ENCODE measurements around the gene ERGIC1.
A peak's percentile ranks its signal among the peaks of the same experiment; 100 is the strongest.

The ERGIC1 gene

GRCh38 chr5:172951371-172952033 is 117.5 kb downstream of the ERGIC1 start:
- 88 to 94% methylated on average over 8 to 10 of the region's 11 CpGs for WGBS, 2 experiments (ENCODE audit: insufficient coverage in 2 of 2)
- peaks cover 36% of the 10 kb centered on the region for H3K36me3 ChIP-seq (ENCODE audit: control insufficient read depth, insufficient read depth, low read length)
- H3K9me3 ChIP-seq (ENCODE audit: control insufficient read depth, low read length) = no peaks in the 10 kb centered on the region
- H3K27ac ChIP-seq (ENCODE audit: low read depth, low read length, severe bottlenecking) = no peak overlapping the region
- peaks cover 42% of the 10 kb centered on the region for H3K4me1 ChIP-seq (ENCODE audit: control insufficient read depth, insufficient read depth, low read length, poor library complexity, severe bottlenecking)
- no peak overlapping the region for H3K4me3 ChIP-seq (ENCODE audit: extremely low read depth, insufficient read depth, low read length, poor library complexity, severe bottlenecking)

DNA sequence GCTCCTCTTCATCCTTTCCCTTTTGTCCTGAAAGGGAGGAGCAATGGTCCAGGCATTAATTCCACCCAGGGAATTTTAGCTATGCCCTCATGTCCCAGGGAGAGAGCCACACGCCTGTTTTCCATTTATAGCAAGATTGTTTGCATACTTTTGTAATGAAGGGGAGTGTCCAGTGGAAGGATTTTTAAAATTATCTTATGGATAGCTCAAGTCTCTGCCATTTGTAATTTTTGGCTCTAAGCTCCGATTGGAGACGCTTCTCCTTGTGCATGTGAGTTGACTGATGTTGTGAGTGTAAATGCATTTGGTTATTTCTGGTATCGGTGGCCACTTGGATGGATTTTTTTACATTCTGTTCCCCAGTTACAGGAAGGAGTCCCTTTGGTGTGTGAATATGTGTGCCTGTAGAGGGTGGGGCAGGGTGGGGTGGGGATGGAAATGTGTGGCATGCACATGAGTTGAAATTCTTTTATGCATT is 118.0 kb downstream of the ERGIC1 start:
- Histone ChIP-seq H3K4me1 (ENCODE audit: control insufficient read depth, insufficient read depth, low read length, poor library complexity, severe bottlenecking) (peaks cover 44% of the 10 kb centered on the region), H3K36me3 (ENCODE audit: control insufficient read depth, insufficient read depth, low read length) (peaks cover 33% of the 10 kb centered on the region), H3K4me3 (ENCODE audit: extremely low read depth, insufficient read depth, low read length, poor library complexity, severe bottlenecking) (no peak overlapping the region), H3K27ac (ENCODE audit: low read depth, low read length, severe bottlenecking) (peak overlapping the region; percentile 20), H3K9me3 (ENCODE audit: control insufficient read depth, low read length) (no peaks in the 10 kb centered on the region)
- WGBS, 2 experiments (ENCODE audit: insufficient coverage in 2 of 2) = 86 to 94% methylated on average over 2 of the region's 4 CpGs

DNA sequence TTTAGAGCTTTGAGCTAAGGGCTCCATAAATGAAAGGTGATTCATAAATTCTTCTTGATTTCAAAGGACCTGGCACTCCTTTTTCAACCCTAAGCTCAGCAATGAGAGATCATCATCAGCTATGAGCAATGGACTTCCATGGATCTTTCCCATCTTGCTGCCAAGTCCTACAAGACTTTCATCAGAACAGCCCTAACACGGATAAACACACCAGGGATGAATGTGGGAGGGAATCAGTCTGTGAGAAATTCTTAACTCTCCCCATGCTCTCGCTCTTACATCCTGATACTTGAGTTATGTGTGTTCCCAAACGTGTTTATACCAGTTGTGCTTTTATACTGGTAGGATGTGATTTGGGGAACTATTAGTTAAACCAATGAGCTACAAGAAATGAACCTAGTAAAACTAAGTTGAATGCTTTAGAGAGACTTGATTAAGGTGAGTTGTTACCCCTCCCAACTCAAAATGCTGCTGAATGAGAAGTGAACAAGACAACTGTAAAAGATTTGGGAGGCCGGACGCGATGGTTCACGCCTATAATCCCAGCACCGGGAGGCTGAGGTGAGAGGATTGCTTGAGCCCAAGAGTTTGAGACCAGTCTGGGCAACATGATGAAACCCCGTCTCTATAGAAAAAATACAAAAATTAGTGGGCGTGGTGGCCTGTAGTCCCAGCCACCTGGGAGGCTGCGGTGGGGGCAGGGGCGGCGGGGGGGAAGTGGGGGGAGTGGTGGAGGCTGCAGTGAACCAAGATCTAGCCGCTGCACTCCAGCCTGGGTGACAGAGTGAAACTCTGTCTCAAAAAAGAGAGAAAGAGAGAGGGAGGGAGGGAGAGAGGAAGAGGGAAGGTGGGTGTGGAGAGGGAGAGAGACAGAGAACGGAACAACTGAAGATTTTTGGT is 120.0 kb downstream of the ERGIC1 start:
- peaks cover 36% of the 10 kb centered on the region for H3K4me1 ChIP-seq (ENCODE audit: control insufficient read depth, insufficient read depth, low read length, poor library complexity, severe bottlenecking)
- no peaks in the 10 kb centered on the region for H3K9me3 ChIP-seq (ENCODE audit: control insufficient read depth, low read length)
- H3K4me3 ChIP-seq (ENCODE audit: extremely low read depth, insufficient read depth, low read length, poor library complexity, severe bottlenecking) = no peak overlapping the region
- no peak overlapping the region for H3K27ac ChIP-seq (ENCODE audit: low read depth, low read length, severe bottlenecking)
- 78 to 85% methylated on average over 7 to 8 of the region's 15 CpGs for WGBS, 2 experiments (ENCODE audit: insufficient coverage in 2 of 2)
- peaks cover 23% of the 10 kb centered on the region for H3K36me3 ChIP-seq (ENCODE audit: control insufficient read depth, insufficient read depth, low read length)

DNA sequence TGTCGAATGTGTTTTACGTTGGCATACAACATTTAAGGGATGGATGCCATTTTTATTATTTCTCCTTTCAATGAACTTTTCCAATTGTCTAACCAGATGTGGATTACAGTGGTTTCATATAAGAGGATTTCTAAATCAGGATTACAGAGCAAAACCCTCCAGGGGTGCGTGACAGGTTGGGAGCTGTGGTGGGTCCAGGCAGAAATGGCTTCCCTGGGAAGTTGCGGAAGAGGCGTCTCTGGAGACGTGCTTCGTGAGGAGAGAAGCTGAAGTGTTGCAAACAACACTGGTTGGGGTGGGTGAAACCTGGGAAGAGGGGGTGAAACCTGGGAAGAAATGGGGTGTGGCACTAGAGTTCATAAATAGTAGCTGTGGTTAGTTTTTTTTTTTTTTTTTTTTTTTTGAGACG is 120.7 kb downstream of the ERGIC1 start:
- WGBS, 2 experiments (ENCODE audit: insufficient coverage in 2 of 2) = 91 to 97% methylated on average over 5 to 6 of the region's 8 CpGs
- H3K9me3 ChIP-seq (ENCODE audit: control insufficient read depth, low read length) = no peaks in the 10 kb centered on the region
- peaks cover 18% of the 10 kb centered on the region for H3K36me3 ChIP-seq (ENCODE audit: control insufficient read depth, insufficient read depth, low read length)
- peaks cover 36% of the 10 kb centered on the region for H3K4me1 ChIP-seq (ENCODE audit: control insufficient read depth, insufficient read depth, low read length, poor library complexity, severe bottlenecking)
- H3K4me3 ChIP-seq (ENCODE audit: extremely low read depth, insufficient read depth, low read length, poor library complexity, severe bottlenecking) = no peak overlapping the region
- no peak overlapping the region for H3K27ac ChIP-seq (ENCODE audit: low read depth, low read length, severe bottlenecking)

- H3K9me3 ChIP-seq (ENCODE audit: control insufficient read depth, low read length) = no peaks in the 10 kb centered on the region
- peak overlapping the region; percentile 83 for H3K27ac ChIP-seq (ENCODE audit: low read depth, low read length, severe bottlenecking)
- H3K4me1 ChIP-seq (ENCODE audit: control insufficient read depth, insufficient read depth, low read length, poor library complexity, severe bottlenecking) = peaks cover 43% of the 10 kb centered on the region
- no peak overlapping the region for H3K4me3 ChIP-seq (ENCODE audit: extremely low read depth, insufficient read depth, low read length, poor library complexity, severe bottlenecking)
- H3K36me3 ChIP-seq (ENCODE audit: control insufficient read depth, insufficient read depth, low read length) = peaks cover 7% of the 10 kb centered on the region
- 78% methylated on average over 1 of the region's 3 CpGs; no CpG with 5 or more reads in 1 of the 2 experiments for WGBS, 2 experiments (ENCODE audit: insufficient coverage in 2 of 2)
These were observed 122.2 kb downstream of the ERGIC1 start for GRCh38 chr5:172956228-172956627.

DNA sequence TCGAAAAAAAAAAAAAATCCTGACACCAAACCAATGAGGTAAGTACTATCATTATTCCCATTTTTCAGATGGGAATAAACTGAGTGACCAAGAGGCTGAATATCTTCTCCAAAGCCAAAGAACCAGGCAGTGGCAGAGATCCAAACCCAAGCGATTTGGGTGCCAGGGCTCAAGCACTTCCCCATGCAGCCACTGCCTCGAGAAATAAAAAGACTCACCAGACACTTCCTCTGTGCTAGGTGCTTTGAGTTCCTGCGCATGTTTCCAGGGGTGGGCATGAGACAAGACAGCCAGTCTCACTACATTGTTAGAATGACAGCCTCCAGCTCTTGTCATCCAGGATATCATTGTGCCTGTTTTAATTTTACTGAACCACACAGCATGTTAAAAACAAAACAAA is 122.9 kb downstream of the ERGIC1 start:
- H3K4me1 ChIP-seq (ENCODE audit: control insufficient read depth, insufficient read depth, low read length, poor library complexity, severe bottlenecking) = peaks cover 37% of the 10 kb centered on the region
- H3K9me3 ChIP-seq (ENCODE audit: control insufficient read depth, low read length) = no peaks in the 10 kb centered on the region
- 94 to 96% methylated on average over 2 to 3 of the region's 4 CpGs for WGBS, 2 experiments (ENCODE audit: insufficient coverage in 2 of 2)
- peaks cover 11% of the 10 kb centered on the region for H3K36me3 ChIP-seq (ENCODE audit: control insufficient read depth, insufficient read depth, low read length)
- H3K27ac ChIP-seq (ENCODE audit: low read depth, low read length, severe bottlenecking) = no peak overlapping the region
- H3K4me3 ChIP-seq (ENCODE audit: extremely low read depth, insufficient read depth, low read length, poor library complexity, severe bottlenecking) = no peak overlapping the region

DNA sequence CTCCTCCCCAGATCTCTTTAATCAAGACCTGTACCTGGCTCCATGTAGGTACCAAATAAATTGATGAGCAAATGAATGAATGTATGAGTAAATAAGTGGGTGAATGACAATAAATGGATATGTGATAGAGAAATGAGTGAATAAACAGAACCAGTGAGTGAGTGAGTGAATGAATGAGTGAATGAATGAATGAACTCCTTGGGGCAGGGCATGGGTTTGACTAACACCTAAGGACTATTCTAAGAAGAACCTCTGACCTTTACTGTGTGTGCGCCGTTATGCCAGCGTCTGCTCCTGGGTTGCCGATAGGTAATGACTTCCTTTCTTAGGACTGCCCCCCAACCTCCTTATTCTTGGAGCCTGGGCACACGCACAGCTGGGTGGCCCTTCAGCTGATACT is 123.4 kb downstream of the ERGIC1 start:
- Histone ChIP-seq H3K4me1 (ENCODE audit: control insufficient read depth, insufficient read depth, low read length, poor library complexity, severe bottlenecking) (peaks cover 34% of the 10 kb centered on the region), H3K36me3 (ENCODE audit: control insufficient read depth, insufficient read depth, low read length) (peaks cover 14% of the 10 kb centered on the region), H3K9me3 (ENCODE audit: control insufficient read depth, low read length) (no peaks in the 10 kb centered on the region), H3K4me3 (ENCODE audit: extremely low read depth, insufficient read depth, low read length, poor library complexity, severe bottlenecking) (no peak overlapping the region), H3K27ac (ENCODE audit: low read depth, low read length, severe bottlenecking) (no peak overlapping the region)
- 93% methylated on average over 4 to 5 of the region's 5 CpGs for WGBS, 2 experiments (ENCODE audit: insufficient coverage in 2 of 2)

DNA sequence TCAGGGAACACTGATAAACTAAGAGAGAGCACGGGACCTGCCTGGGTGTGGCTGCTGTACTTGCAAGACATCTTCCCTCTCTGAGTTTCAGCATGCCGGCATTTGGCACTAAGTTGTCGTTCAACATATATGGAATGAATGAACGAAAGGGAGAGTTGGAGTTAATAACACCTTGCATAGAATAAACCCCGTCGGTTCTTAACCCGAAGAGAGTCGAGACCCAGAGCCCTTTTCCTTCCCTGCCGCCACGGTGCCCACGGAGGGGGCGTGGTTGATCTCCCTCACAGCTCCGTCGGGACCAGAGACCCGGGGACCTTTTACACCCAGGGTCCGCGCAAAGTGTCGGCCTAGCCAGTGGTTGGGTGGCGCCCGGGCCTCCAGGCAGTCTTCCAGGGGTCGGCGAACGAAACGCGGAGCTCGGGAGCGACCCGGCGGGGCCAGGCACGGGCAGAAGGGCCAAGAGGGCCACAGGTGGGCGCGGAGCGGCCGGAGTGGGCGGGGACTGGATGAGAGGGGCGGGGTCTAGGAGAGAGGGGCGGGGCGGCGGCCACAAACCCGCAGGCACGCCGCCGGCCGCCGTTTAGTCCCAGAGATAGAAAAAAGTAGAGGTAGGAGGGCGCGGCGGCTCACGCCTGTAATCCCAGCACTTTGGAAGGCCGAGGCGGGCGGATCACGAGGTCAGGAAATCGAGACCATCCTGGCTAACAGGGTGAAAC is 124.4 kb downstream of the ERGIC1 start:
- Histone ChIP-seq H3K4me3 (ENCODE audit: extremely low read depth, insufficient read depth, low read length, poor library complexity, severe bottlenecking) (peak overlapping the region; percentile 99), H3K9me3 (ENCODE audit: control insufficient read depth, low read length) (no peaks in the 10 kb centered on the region), H3K36me3 (ENCODE audit: control insufficient read depth, insufficient read depth, low read length) (peaks cover 22% of the 10 kb centered on the region), H3K4me1 (ENCODE audit: control insufficient read depth, insufficient read depth, low read length, poor library complexity, severe bottlenecking) (peaks cover 30% of the 10 kb centered on the region), H3K27ac (ENCODE audit: low read depth, low read length, severe bottlenecking) (peak overlapping the region; percentile 67)
- WGBS, 2 experiments (ENCODE audit: insufficient coverage in 2 of 2) = 17 to 18% methylated on average over 24 to 38 of the region's 54 CpGs

GRCh38 chr5:172959824-172960799 is 126.1 kb downstream of the ERGIC1 start:
- H3K9me3 ChIP-seq (ENCODE audit: control insufficient read depth, low read length) = no peaks in the 10 kb centered on the region
- H3K4me3 ChIP-seq (ENCODE audit: extremely low read depth, insufficient read depth, low read length, poor library complexity, severe bottlenecking) = peak overlapping the region; percentile 99
- 19 to 21% methylated on average over 19 to 21 of the region's 28 CpGs for WGBS, 2 experiments (ENCODE audit: insufficient coverage in 2 of 2)
- H3K27ac ChIP-seq (ENCODE audit: low read depth, low read length, severe bottlenecking) = peak overlapping the region; percentile 67
- peaks cover 35% of the 10 kb centered on the region for H3K36me3 ChIP-seq (ENCODE audit: control insufficient read depth, insufficient read depth, low read length)
- H3K4me1 ChIP-seq (ENCODE audit: control insufficient read depth, insufficient read depth, low read length, poor library complexity, severe bottlenecking) = peaks cover 22% of the 10 kb centered on the region
